Vagina (tissue), 2 donors: ENCODE results near the gene ERH. TPM values are rescaled to one million over a fixed set of nuclear protein-coding genes. Genes with fewer than 3 reads are reported as not detected.

Experiments
- DNase-seq, 2 donors: peaks; one replicate each; pipeline ENCODE4 v3.0.0-alpha.2; 2017; ENCODE audit errors: extremely low spot score in 2 of 2
- H3K27ac ChIP-seq: fragments of 200-600 bp; sonication (generic); one replicate; pipeline ENCODE4 v1.5.1; 2019
- H3K27me3 ChIP-seq: fragments of 200-600 bp; sonication (generic); one replicate; pipeline ENCODE4 v1.5.1; 2019
- H3K36me3 ChIP-seq, 2 donors: fragments of 200-600 bp; sonication (generic); one replicate each; pipeline ENCODE4 v1.5.1; 2017 to 2019
- H3K4me1 ChIP-seq: fragments of 200-600 bp; sonication (generic); one replicate; pipeline ENCODE4 v1.5.1; 2019
- H3K4me3 ChIP-seq, 2 donors: fragments of 200-600 bp; sonication (generic); 1 replicate in 1 of 2; 2 replicates in 1 of 2; pipeline ENCODE4 v1.5.1; 2016 to 2019
- H3K9me3 ChIP-seq: fragments of 200-600 bp; sonication (generic); one replicate; pipeline ENCODE4 v1.5.1; 2019
- POLR2A ChIP-seq, 2 donors: fragments of 450-650 bp; IDR thresholded peaks; one replicate each; pipeline ENCODE4 v1.6.1; 2017; ENCODE audit warnings: antibody characterized with exemption in 2 of 2, mild to moderate bottlenecking in 2 of 2, moderate library complexity in 2 of 2
- POLR2AphosphoS5 ChIP-seq, 2 donors: sonication (generic); formaldehyde crosslinking; IDR thresholded peaks; one replicate each; pipeline ENCODE4 v1.9.0; 2017; ENCODE audit warnings: antibody characterized with exemption in 2 of 2, mild to moderate bottlenecking in 2 of 2, low read depth in 1 of 2; ENCODE audit not compliant: insufficient read depth in 1 of 2
- intact Hi-C: fragments of 100-400 bp; cut with DNase I; formaldehyde crosslinking; loops from one replicate; pipeline ENCODE4 v1.15.1; 2023
- total RNA-seq: library from RNA; depleted of rRNA; stranded (reverse); fragments of >200 nt; gene quantifications from one replicate; pipeline ENCODE4 v1.2.3, GENCODE V29; 2016
- TF ChIP-seq, protein P1 (sequence below), 3 experiments: fragments of 450-650 bp in 2 of 3; fragments of 200-600 bp in 1 of 3; sonication (generic) in 1 of 3; IDR thresholded peaks; one replicate each; pipeline ENCODE4 v1.5.1; 2017 to 2019; ENCODE audit warnings: antibody characterized with exemption in 3 of 3, mild to moderate bottlenecking in 2 of 3, moderate library complexity in 2 of 3

Gene ERH
- total RNA-seq, 1 donor from 2014 or later = 77.8 TPM

DNA sequence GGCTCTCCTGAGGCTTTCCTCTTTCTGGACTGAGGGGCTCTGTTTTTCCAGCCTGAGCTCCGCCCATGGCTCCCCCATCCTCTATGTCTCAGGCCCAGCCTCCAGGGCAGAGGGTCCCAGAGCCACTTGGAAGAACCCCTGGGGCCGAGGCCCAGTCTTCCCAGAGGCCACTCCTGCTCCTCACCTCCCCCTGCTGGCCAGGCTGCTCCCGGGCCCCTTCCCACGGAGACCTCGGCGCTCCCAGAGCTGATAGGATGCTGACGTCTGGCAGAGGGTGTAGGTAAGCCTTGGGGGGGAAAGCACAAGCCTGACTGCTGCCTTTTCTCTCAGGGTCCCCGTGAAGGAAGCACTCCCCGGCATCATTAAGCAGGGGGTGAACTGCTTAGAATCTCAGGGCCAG, 51.4 kb downstream of the ERH start:
- DNase-seq = no peak
- H3K27me3 ChIP-seq = no peaks in the 10 kb centered on the region
- H3K9me3 ChIP-seq = no peaks in the 10 kb centered on the region
- TF ChIP-seq, protein P1, sequence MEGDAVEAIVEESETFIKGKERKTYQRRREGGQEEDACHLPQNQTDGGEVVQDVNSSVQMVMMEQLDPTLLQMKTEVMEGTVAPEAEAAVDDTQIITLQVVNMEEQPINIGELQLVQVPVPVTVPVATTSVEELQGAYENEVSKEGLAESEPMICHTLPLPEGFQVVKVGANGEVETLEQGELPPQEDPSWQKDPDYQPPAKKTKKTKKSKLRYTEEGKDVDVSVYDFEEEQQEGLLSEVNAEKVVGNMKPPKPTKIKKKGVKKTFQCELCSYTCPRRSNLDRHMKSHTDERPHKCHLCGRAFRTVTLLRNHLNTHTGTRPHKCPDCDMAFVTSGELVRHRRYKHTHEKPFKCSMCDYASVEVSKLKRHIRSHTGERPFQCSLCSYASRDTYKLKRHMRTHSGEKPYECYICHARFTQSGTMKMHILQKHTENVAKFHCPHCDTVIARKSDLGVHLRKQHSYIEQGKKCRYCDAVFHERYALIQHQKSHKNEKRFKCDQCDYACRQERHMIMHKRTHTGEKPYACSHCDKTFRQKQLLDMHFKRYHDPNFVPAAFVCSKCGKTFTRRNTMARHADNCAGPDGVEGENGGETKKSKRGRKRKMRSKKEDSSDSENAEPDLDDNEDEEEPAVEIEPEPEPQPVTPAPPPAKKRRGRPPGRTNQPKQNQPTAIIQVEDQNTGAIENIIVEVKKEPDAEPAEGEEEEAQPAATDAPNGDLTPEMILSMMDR (IDR thresholded peaks at IDR 0.05) = no peak
- TF ChIP-seq POLR2A (IDR thresholded peaks at IDR 0.05) = no peak
- no peak for TF ChIP-seq POLR2AphosphoS5 (IDR thresholded peaks at IDR 0.05; ENCODE audit: insufficient read depth in 1 of 2, low read depth in 1 of 2)
- H3K4me1 ChIP-seq = no peaks in the 10 kb centered on the region
- H3K36me3 ChIP-seq = no peaks in the 10 kb centered on the region
- H3K27ac ChIP-seq = no peak overlapping the region
- intact Hi-C loops = no loop called here
- H3K4me3 ChIP-seq = no peak overlapping the region

DNA sequence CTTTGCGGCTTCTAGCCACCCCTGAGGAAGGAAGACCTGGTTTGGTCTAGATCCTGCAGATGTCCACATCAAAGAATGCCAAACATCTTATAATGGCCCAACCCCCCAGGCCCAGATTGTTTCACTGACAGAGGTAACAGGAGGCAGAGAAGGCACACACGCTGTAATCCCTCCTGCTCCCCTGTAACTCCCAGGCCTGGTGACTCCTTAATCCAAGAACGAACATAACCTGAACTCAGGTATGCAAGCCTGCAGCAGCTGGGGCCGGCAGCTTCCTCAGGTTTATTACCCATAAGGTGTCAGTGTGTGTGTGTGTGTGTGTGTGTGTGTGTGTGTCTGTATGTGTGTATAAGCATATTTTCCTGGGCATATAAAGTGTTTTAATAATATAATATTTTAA, 52.7 kb downstream of the ERH start:
- no peaks in the 10 kb centered on the region for H3K36me3 ChIP-seq
- H3K4me1 ChIP-seq = no peaks in the 10 kb centered on the region
- no peaks in the 10 kb centered on the region for H3K27me3 ChIP-seq
- H3K4me3 ChIP-seq = no peak overlapping the region
- no peaks in the 10 kb centered on the region for H3K9me3 ChIP-seq
- TF ChIP-seq POLR2AphosphoS5 (IDR thresholded peaks at IDR 0.05; ENCODE audit: insufficient read depth in 1 of 2, low read depth in 1 of 2) (no peak), POLR2A (IDR thresholded peaks at IDR 0.05) (no peak)
- TF ChIP-seq, protein P1 (IDR thresholded peaks at IDR 0.05) = no peak
- no peak overlapping the region for H3K27ac ChIP-seq
- no peak for DNase-seq
- intact Hi-C loops = no loop called here

DNA sequence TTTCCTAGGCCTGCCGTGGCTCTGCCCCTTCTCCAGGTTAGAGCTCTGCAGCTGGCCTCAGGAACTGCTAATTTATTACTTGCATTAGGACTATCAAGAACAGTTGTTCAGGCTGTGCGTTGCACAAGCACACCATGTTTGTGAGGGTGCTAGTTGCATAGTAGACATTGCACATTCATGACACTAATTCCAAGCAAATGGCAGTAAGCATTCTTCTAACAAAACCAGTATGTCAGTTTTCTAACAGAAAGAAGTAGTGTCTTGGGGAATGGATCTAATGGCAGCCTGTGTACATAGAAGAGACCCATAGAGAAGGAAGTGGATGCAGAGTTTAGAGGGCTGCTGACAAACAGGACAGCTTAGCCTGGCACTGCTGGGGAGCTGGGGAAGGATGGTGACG, 53.9 kb downstream of the ERH start:
- Histone ChIP-seq H3K9me3 (no peaks in the 10 kb centered on the region), H3K4me3 (no peak overlapping the region), H3K27me3 (no peaks in the 10 kb centered on the region), H3K4me1 (no peaks in the 10 kb centered on the region), H3K36me3 (no peaks in the 10 kb centered on the region), H3K27ac (no peak overlapping the region)
- TF ChIP-seq, protein P1 (IDR thresholded peaks at IDR 0.05) = no peak
- TF ChIP-seq POLR2A (IDR thresholded peaks at IDR 0.05) (no peak), POLR2AphosphoS5 (IDR thresholded peaks at IDR 0.05; ENCODE audit: insufficient read depth in 1 of 2, low read depth in 1 of 2) (no peak)
- intact Hi-C loops = no loop called here
- no peak for DNase-seq

DNA sequence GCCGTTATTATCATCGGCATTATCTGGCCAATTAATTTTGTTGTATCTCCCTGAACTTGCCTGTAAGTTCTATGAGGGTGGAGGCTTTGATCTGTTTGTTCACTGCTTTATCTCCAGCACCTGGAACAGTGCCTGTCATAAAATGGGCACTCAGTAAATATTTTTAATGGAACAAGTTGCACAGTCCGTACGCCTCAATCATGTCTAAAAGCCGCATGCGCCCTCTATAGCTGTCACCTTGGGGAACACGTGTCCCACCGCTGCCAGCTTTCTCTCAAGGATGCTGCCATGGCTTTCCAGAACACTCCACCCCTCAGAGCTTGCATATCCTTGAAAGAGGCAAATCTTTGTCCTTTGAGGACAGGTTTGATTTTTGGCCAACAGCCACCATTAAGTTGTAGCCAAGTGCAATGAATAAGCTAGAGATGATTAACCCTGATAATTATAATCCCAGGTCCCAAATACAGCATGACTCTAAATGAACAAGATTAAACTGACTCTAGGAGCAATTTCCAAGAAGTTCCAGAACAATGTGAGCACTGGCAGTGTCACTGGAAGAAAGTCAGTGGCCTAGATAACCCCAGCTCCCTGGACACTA, 55.1 kb downstream of the ERH start:
- Histone ChIP-seq H3K36me3 (no peaks in the 10 kb centered on the region), H3K9me3 (no peaks in the 10 kb centered on the region), H3K27ac (no peak overlapping the region), H3K4me1 (no peaks in the 10 kb centered on the region), H3K27me3 (no peaks in the 10 kb centered on the region), H3K4me3 (no peak overlapping the region)
- intact Hi-C loops = no loop called here
- DNase-seq = no peak
- no peak for TF ChIP-seq POLR2AphosphoS5 (IDR thresholded peaks at IDR 0.05; ENCODE audit: insufficient read depth in 1 of 2, low read depth in 1 of 2)
- TF ChIP-seq POLR2A (IDR thresholded peaks at IDR 0.05) = no peak
- TF ChIP-seq, protein P1 (IDR thresholded peaks at IDR 0.05) = no peak

DNA sequence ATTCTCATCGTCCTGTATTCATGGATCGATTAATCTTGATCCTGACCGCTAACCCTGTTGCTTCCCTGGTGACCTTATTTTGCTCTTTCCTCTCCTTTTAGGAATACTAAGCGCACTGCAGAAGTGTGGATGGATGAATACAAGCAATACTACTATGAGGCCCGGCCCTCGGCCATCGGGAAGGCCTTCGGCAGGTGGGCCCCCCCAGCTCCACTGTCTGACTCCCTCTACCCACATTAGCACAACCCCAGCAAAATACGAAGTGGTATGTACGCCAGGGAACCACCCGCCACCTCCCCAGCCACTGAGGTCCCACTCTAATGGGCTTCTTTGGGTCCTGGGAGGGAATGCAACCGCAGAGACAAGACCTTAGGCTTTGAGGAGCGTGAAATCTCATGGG, 58.7 kb downstream of the ERH start:
- no peak for DNase-seq
- no peaks in the 10 kb centered on the region for H3K36me3 ChIP-seq
- H3K4me1 ChIP-seq = peaks cover 7% of the 10 kb centered on the region
- TF ChIP-seq POLR2A (IDR thresholded peaks at IDR 0.05) = no peak
- TF ChIP-seq POLR2AphosphoS5 (IDR thresholded peaks at IDR 0.05; ENCODE audit: insufficient read depth in 1 of 2, low read depth in 1 of 2) = no peak
- TF ChIP-seq, protein P1 (IDR thresholded peaks at IDR 0.05) = no peak
- no peak overlapping the region for H3K4me3 ChIP-seq
- no peaks in the 10 kb centered on the region for H3K9me3 ChIP-seq
- no peaks in the 10 kb centered on the region for H3K27me3 ChIP-seq
- intact Hi-C loops = loop anchor here (5.0 kb wide), 1 partner anchor 1082 kb away; no protein-coding TSS in a partner anchor
- no peak overlapping the region for H3K27ac ChIP-seq
